Tibial nerve (tissue), 3 donors: Measurements from ENCODE around the gene ITIH4.

Experiments used
- CTCF ChIP-seq, 5 experiments: fragments of 200-600 bp in 3 of 5; fragments of 450-650 bp in 2 of 5; sonication (generic) in 3 of 5; IDR thresholded peaks; one replicate each; pipeline ENCODE4 v1.5.1; 2016 to 2019; ENCODE audit warnings: antibody characterized with exemption in 5 of 5, mild to moderate bottlenecking in 3 of 5, moderate library complexity in 2 of 5
- POLR2A ChIP-seq, 2 donors: fragments of 450-650 bp; IDR thresholded peaks; one replicate each; pipeline ENCODE4 v1.6.1; 2017; ENCODE audit warnings: antibody characterized with exemption in 2 of 2, mild to moderate bottlenecking in 2 of 2, moderate library complexity in 2 of 2

DNA sequence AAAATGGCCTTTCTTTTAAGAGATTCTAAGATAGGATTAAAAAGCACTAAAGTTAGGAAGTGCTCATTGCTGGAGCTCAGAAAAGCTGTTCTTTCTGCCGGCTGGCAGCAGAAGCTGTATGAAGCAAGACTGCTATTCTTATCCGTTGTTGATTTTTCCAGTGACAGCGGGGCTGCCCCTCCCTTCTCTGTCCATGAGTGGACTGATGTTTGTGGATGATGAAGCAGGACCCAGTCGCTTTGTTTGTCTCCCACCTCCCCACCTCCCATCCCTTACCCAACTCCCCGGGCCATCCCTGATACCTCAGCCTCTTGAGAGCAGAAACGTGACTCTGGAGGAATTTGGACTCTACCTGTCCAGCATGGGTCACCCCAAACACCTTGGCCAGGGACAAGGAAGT lies 14.7 kb upstream of the ITIH4 start:
- TF ChIP-seq CTCF (IDR thresholded peaks at IDR 0.05) (no peak), POLR2A (IDR thresholded peaks at IDR 0.05) (no peak)
